ENCODE data around the gene MAN1B1.

Gene MAN1B1

GRCh38 chr9:137069508-137070091, 17.2 kb upstream of the MAN1B1 start:
- no peak for DNase-seq

- peak; percentile 74 for DNase-seq
Observed at GRCh38 chr9:137070201-137070905, 16.4 kb upstream of the MAN1B1 start, which contains the start of gene SAPCD2. Gene SAPCD2 (minus strand): TSS chr9:137070557. CDS start chr9:137070460, 97 bp downstream.

- DNase-seq: no peak
Observed at GRCh38 chr9:137070906-137071275, 15.9 kb upstream of the MAN1B1 start.

GRCh38 chr9:137071282-137071681, 15.5 kb upstream of the MAN1B1 start:
- DNase-seq: no peak

DNA sequence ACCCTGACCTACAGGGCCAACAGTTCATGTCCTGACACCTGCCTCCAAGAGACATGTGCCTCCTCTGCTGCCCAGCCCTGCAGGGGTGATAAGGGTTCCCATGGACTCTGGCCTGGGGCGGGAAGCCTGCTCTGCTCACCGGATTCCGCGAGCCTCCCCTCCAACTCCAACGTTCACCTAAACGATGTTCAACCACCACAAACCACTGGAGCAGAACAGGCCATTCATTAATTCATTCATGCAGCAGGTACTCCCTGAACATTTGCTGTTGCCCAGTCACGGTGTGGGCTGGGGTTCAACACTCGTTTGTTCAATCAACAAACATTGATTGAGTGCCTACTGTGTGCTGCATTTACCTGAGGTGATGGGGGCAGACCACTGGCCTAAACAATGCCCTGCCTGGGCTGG, 12.8 kb upstream of the MAN1B1 start:
- no peak for DNase-seq

- no peak for DNase-seq
Observed at GRCh38 chr9:137074657-137075274, 12.0 kb upstream of the MAN1B1 start.

DNA sequence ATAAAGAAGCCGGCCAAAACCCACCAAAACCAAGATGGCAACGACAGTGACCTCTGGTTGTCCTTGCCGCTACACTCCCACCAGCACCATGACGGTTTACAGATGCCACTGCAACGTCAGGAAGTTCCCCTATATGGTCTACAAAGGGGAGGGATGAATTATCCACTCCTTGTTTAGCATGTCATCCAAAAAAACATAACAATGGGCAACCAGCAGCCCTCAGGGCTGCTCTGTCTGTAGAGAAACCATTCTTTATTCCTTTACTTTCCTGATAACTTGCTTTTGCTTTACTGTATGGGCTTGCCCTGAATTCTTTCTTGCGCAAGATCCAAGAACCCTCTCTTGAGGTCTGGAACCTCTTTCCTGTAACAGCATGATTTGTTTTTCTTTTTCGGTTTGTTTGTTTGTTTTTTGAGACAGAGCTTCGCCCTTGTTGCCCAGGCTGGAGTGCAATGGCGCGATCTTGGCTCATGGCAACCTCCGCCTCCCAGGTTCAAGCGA, 11.5 kb upstream of the MAN1B1 start:
- DNase-seq: no peak

DNA sequence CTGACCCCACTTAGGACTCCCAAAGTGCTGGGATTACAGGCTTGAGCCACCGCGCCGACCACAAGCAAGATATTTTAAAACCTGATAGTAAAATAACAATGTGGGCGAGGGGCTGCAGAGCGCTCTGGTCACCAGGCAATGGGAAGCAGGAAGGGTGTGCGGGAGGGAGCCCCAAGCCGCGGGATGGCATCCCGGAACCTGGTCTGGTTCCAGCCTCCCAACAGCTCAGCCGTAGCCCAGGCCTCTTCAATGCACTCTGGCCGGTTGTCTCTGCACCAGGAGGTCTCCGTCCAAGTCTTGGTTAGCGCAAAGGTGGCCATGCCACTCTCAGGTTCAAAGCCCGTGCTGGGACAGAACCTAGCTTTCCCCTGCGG, 10.2 kb upstream of the MAN1B1 start:
- no peak for DNase-seq

- DNase-seq: peak; percentile 10
Observed at GRCh38 chr9:137077010-137077747, 9.6 kb upstream of the MAN1B1 start, which contains the start of gene UAP1L1. Gene UAP1L1 (plus strand): TSS chr9:137077517. CDS start chr9:137077533, 16 bp downstream.

DNA sequence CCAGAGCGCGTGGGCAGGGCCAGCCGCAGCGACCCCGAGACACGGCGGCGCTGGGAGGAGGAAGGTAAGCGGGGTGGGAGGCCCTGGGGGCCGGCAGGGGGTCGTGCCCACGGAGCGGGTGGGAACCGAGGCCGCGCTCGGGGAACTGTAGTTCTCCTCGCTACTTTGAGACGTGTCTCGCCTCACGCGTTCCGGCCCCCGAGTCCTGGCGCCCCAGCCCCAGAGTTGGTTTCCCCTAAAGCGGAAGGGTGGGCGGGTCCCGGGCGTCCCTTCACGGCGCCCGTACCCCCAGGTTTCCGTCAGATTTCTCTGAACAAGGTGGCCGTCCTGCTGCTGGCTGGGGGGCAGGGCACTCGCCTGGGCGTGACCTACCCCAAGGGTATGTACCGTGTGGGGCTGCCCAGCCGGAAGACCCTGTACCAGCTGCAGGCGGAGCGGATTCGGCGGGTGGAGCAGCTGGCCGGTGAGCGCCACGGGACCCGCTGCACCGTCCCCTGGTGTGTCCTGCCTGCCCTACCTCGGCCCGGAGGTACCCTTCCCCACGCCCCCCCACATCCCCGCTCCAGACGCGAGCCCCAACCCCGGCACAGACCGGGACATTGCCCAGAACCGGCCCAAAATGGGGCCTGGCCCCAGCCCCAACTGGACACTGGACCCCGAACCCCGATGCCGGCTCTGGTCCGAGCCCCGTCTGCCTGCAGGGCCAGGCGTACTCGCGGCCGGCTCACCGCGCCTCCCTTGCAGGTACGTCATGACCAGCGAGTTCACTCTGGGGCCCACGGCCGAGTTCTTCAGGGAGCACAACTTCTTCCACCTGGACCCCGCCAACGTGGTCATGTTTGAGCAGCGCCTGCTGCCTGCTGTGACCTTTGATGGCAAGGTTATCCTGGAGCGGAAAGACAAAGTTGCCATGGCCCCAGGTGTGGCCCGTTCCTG, 8.8 kb upstream of the MAN1B1 start:
- no peak for DNase-seq

- DNase-seq: no peak
Observed at GRCh38 chr9:137078701-137079400, 7.9 kb upstream of the MAN1B1 start.

- no peak for DNase-seq
Observed at GRCh38 chr9:137079401-137079787, 7.4 kb upstream of the MAN1B1 start.

DNA sequence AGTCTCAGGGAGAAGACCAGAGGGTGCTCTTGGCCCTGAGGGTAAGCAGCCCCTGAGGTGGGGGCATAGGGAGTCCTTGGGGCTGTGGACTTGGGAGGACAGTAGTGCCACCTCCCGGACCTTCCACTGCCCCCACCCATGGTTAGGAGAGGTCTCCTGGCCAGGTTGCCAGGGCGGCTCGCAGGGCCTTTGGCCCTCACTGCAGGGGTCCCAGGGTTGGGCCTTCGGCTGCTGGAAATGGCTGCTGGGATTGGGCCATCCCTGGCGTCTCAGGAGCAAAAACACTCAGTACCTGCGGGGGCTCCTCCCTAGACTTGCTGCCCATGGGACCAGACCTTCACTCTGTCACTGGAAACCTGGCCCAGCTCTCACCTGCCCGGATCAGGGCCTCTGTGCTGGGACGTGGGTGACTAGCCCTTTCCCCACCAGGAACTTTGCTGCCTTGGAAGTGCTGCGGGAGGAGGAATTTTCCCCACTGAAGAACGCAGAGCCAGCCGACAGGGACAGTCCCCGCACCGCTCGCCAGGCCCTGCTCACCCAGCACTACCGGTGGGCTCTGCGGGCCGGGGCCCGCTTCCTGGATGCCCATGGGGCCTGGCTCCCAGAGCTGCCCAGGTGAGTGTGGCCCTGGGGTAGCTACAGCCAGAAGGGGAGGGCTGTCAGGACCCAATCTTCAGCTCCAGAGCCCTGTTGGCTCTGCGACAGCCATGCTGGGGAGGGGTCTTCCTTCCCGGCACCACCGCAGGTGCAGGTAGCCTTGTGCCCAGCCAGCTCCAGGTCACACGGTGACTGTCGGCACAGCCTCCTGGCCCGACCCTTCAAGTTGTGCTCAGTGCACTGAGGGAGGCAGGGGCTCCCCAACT, 6.3 kb upstream of the MAN1B1 start:
- no peak for DNase-seq

GRCh38 chr9:137082222-137082924, 4.4 kb upstream of the MAN1B1 start:
- no peak for DNase-seq

DNA sequence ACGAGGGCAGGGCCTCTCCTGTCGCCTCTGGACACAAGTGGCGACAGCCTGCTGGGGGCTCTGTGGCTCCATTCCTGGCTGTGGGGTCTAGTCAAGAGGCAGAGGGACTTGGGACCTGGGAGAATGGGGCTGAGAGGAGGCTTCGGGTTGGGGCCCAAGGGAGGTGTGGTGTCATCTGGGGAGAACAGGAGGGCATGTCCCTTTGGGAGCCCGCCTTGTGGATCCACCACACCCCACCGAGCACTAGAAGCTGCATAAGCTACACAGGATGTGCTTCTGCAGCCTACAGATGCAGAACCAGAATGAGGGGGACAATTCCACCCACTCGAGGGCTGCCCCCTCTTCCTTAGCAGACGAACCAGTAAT, 3.9 kb upstream of the MAN1B1 start:
- DNase-seq: no peak

GRCh38 chr9:137083394-137084004, 3.3 kb upstream of the MAN1B1 start:
- no peak for DNase-seq

- no peak for DNase-seq
Observed at GRCh38 chr9:137084526-137084925, 2.3 kb upstream of the MAN1B1 start.

DNA sequence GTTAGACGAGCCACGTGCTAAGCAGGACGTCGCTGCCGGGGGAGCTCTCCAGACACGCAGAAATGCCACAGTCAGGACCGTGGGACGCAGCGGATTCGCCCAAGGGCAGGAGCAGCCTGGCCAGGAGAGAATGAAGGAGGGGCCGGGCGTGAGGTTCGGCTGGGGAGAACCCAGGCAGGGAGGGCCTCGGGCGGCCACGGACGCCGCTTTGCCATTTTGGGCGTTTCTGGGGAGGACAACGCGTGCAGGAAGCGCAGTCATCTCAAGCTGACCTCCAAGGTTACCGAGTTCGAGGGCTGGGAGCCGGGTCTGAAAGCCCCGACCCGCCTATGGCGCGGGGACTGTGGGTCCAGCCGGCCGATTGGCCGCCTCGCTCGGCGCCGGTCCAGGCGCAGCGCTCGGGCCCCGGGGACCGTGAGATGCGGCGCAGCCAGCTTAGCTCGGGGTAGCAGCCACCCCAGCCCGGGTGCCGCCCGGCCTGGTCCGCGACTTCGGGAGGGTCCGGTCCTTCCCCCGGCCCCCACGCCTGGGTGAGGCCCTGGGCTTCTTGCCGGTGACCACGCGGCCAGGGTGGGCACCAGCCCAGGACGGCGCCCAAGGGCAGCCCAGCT, 760 bp upstream of the MAN1B1 start:
- DNase-seq: no peak

- DNase-seq: no peak
Observed at GRCh38 chr9:137087409-137087925, 682 bp downstream of the MAN1B1 start.

Measured in NCI-H2227 treated with DMSO at 0.1 percent for 48 hours (cell line).